Neural progenitor cell (in vitro differentiated cells): ENCODE measurements around the gene PEX6.

Source experiments
- CTCF ChIP-seq: fragments of 200-600 bp; sonication (generic); IDR thresholded peaks from 2 replicates; pipeline ENCODE4 v1.5.1; 2017; ENCODE audit warnings: antibody characterized with exemption, mild to moderate bottlenecking
- EZH2phosphoT487 ChIP-seq: fragments of 200-600 bp; sonication (generic); IDR thresholded peaks from 2 replicates; pipeline ENCODE4 v1.6.1; 2017; ENCODE audit warnings: antibody characterized with exemption

GRCh38 chr6:42989923-42990322 is 10.9 kb upstream of the PEX6 start:
- TF ChIP-seq EZH2phosphoT487 (no peak), CTCF (no peak)
